ENCODE measurements around the gene EGFR.

The EGFR gene

DNA sequence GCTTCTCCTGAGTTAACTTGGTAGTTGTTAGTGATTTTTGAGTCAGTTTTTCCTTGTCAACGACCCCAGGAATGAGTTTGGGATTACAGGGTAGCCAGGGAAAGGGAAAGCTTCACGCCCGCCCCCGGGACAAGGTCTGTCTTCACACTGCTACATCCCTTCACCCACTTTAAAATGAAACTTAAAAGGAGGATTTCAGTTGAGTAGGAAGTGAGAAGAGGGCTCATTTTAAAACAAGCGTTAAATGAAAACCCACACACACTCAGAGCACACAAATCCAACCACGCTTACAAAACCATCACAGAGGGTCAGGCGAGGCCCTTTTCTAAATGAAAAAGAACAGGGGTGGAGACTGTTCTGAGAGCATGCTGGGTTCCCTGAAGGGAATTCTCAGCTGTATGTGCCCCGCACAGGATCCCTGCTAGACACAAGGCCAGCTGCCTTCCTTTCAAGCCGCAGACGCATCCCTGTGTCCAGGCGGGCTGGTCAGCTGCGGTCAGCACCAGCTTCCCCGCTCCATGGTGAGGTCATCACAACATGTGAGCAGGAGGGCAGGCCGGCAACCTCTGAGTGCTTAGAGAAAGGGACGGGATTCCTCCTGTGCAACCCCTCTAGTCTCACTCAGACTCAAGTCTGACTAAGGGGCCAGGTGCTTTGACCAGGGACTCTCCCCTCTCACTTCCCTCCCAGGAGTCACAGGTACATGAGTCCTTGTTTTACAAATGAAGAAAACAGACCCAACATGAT lies 111.8 kb downstream of the EGFR start:
- DNase-seq = no peak

DNA sequence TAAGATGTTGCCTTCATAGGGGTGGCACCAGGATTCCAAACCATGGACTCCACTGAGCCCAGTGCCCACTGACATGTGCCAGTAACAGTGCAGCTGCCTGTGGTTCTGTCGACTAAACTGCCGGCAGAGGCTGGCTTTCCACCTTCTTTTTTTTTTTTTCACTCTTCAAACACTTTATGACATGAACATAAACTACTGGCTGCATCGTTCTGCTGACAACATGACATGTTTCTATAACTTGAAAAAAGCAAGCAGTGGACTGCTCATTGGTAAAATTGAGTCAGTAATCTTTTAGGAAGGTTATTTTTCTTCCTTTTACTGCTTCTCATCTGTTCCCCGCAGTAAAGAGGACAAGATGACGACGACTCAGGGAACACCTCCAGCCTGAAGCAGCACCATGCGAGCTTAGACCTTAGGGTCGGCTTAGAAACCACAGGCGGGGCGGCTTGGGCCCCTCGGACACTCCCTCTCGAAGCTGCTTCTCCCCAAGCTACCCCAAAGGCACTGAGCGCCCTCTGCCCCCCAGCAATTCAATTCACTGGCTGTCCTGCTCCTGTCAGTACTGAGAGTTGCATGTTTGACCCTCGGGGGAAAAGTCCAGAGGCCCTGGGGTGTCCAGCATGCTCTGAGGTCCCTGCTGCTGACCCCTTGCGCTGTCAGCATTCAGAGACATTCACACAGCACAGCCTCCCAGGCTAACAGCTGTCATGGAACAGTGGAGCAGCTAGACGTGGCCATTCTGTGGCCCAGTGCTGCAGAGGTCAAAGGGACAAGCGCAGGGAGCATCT lies 112.5 kb downstream of the EGFR start:
- DNase-seq = no peak

DNA sequence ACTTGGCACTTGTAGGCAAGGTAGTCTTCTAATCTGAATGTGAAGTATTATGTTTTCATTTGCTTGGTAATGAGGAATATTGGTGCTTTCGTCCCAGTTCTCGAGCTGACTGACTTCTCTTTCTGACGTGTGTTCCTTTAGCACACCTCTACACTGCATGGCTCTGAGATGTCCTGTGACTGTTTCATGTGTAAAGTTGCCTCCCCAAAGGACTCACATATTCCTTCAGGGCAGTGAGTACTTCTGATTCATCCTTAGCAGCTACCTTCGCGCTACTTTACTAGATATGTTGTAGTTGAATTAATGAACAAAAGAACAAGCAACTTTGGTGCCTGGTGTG lies 113.7 kb downstream of the EGFR start:
- no peak for DNase-seq

DNA sequence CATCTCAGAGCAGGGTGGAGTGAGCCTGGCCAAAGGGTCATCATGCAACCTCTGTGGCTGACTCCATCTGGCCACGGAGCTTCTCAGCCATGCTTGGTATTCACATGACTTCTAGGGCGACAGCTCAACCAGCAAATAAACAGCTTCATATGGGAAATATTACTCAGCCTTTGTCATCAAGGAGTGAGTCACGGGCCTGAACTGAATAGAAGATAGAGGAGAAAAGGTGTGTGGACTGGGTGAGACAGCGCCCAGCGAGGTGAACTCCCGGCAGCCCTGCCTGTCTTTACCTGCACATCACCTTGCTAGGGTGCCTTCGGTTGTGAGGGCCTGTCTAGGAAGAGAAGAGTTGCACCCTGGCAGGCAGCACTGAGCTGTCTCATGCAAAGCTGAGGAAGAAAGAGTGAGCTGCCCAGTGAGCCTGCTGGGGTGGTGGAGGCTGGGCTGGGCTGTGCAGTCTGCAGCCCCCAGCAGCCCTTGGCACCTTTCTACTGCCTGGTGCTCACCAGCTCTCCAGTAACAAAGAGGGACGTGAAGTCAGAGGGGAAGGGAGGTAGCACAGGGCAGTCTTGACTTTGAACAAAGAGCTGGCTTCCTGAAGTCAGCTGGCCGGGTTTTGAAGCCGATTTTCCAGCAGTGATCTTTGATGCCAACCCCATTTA lies 114.2 kb downstream of the EGFR start:
- no peak for DNase-seq

DNA sequence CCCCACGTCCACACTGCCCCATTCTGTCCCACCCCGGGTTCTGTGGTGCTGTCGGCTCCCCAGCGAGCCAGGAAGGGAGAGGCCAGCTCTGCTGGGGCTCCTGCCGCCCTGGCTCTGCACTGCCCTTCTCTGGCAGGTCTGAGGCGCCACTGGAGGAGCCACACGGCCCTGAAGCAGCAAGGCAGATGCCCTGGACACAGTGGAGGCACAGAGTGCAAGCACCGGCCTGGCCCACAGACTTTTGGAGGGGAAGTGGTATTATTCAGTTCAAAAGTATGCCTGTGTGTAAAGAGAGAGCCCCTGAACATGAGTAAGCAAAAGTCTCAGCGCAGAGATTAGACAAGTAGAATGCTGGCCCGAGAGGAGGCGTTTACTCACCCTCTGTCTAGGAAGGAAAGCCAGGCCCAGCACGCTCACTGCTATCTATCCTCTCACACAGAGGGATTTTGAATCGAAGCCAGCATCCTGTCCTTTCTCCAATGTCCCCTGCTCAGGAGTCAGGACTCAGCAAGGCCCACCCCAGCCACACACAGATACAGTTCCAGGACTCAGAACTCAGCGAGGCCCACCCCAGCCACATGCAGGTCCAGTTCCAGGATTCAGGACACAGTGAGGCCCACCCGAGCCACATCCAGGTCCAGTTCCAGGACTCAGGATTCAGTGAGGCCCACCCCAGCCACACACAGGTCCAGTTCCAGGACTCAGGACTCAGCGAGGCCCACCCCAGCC lies 115.0 kb downstream of the EGFR start:
- no peak for DNase-seq

DNA sequence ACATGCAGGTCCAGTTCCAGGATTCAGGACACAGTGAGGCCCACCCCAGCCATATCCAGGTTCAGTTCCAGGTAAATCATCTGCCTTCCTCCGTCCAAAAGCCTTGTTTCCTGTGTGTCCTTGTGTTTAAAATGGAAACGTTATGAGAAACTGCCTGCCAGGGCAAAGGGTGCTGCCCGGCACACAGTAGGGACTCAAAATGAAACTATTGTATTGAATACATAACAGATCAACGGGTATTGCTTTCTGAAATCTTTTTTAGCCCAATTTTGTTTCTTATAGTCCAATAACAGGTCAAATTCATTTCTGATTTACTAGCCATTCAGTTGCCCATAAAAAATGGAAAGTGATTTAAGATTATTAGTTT lies 115.5 kb downstream of the EGFR start:
- DNase-seq = no peak

DNA sequence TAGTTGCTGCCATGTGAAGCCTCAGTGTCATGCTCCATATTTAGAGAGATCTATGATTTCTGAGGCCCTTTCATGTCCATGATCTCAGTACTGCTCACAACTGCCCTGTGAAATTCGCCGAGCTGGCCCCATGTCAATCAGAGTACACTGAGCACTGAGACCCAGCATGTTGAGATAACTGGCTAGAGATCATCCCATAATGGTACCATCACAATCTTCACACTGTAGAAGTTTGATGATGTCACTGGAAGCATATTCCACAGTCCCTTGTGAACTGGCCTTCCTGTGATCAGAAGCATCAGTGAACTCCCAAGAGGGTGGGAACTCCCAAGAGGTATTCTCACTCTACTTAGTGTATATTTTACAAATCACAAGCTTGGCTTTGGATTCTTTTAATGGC lies 116.0 kb downstream of the EGFR start:
- no peak for DNase-seq

DNA sequence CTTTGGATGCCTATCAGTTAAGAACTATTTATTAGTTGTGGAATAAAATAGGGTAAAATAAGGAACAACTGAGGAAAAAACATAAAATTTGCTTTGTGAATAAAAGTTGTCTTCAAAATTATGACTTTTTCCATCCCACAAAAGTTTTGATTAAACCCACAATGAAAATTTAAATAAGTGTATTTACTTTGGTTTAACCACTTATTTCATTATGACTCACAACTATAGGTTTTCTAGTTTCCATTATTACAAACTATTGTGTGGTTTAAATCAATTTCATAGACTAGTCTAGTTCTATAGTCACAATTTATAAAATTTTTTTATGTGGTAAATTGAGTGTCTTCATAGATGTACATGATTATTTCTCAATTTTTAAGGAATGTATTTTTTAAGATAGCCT lies 116.6 kb downstream of the EGFR start:
- DNase-seq = no peak

DNA sequence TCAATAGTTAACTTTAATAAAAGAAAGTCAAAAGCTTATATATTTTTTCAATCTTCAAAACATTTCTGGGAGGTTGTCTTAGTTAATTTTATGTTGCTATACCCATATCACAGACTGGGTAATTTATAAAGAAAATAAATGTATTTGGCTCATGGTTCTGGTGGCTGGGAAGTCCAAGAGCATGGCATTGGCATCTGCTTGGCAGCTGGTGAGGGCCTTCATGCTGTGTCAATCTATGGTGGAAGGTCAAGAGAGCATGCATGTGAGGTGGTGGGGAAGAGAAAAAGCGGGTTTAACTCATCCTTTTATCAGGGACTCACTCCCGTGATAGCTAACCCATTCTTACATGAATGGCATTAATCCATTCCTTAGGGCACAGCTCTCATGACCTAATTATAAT lies 119.8 kb downstream of the EGFR start:
- no peak for DNase-seq

DNA sequence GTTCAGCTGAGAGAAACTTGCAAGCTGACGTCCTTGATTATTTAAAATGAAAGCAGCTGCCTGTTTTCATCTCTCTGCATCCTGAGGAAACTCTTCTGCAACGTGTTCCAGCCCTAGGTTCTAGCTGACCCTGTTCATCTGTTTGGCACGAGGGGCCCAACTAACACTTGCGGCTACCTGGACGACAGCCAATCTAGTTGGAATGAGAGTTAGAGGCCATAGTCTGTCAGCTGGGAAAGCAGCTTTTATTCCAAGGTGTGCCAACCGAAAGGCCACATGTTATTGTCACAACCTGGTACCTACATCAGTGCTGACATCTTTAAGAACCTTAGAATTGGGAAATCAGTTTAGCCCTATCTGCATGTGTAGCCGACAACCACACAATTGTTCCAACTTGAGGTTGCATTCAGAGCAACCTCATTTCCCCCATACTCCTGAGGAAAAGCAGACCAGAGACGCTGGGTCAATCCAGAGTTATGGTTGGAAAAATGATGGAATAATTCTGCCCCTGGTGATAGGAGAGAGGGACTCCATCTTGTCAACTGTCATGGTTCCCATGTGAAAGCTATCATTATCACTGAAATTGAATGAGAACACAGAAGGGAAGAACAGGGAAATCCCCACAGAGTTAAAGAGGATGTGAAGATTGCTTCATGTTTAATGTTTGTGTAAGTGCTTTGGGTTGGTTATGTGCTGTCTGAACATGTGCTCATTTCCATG lies 121.6 kb downstream of the EGFR start:
- no peak for DNase-seq

DNA sequence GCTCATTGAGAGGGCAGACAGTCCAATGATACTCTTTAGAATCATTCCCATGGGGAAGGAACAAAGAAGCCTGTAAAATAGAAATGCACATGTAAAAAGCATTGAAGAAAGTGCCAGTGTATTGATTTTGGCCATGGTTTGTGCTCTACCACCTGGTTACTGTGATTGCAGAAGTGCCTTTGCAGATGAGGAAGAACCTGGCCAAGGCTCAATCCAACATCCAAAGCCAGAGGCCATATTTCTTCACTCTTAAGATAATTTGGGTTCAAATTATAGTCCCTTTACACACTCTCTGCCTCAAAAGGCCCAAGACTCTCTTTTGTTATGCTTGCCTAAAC lies 122.1 kb downstream of the EGFR start:
- no peak for DNase-seq

DNA sequence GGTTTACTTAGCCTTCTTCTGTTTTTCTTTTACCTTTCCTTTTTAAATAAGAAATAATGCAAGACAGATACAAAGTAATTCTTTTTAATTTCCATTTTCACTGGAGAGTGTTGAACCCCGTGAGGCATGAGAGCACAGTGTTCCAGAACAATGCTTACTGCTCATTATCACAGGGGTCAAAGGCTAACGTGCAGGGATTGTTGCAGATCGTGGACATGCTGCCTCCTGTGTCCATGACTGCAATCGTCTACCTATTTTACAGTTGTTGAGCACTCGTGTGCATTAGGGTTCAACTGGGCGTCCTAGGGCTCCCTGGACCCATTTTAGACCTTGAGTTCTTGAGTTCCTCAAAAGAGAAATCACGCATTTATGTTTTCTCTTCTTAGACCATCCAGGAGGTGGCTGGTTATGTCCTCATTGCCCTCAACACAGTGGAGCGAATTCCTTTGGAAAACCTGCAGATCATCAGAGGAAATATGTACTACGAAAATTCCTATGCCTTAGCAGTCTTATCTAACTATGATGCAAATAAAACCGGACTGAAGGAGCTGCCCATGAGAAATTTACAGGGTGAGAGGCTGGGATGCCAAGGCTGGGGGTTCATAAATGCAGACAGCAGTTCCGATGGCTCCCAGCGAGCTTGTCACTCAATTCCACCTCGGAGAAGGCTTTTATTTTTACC lies 124.2 kb downstream of the EGFR start:
- DNase-seq = no peak

DNA sequence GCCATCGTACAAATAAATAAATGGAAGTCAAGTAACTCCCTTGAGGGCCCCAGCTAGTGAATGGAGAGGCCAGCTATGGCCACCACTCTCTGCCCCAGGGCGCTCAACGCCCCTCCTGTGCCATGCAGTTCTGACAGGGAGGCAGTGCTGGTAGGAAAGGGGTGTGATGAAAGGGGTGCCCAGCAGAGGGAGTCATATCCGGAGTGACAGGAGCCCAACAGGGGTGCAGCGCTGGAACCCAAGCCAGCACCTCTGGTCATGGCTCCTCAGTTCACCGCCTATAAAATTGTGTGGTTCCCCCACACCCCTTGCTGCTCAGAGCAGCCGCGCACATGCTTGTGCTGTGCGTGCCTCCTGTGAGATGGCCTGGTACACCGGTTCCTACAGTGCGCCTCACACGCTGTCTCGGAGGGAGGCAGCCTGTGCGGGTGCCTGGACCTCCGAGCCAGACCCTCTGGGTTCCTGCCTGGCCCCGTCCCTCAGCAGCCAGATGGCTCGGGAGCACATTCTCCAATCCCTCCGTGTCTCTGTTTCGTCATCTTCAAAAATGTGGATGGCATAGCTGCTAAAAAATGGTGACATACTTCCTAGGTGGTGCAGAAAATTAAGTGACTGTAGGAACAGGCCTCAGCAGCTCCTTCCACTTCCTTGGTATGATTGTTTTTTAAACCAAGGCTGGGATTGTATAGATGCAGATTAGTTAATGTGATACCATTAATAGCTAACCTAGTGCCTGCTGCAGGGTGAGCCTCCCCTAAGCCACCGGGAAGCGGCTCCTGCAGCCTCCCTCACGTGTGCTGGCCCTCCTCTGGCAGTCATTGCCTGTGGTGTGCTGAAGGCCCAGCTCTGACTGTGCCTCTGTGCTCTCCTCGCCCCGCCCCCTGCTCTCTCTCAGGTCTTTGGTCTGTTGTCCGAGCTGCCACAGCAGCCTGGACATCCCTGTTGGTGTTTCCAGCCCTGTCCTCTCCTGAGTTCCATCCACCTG lies 125.8 kb downstream of the EGFR start:
- DNase-seq = no peak

DNA sequence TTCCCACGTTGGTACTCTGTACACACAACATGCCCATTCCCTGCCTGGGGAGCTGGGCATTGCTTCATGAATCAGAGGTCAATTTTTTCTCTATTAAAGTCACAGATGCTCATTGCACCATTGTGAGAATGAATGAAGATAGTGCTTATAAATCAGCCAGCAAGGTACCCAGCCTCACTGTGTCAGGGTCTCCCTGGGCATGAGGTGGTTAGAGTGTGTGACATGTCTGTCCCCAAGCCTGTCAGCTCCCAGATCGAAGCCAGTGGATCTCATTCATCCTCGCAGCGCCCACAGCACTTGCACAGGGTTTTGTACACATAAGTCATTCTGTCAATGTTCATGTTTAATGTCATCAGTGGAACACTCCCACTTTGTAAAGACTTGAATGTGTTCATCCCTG lies 126.8 kb downstream of the EGFR start:
- DNase-seq = no peak

DNA sequence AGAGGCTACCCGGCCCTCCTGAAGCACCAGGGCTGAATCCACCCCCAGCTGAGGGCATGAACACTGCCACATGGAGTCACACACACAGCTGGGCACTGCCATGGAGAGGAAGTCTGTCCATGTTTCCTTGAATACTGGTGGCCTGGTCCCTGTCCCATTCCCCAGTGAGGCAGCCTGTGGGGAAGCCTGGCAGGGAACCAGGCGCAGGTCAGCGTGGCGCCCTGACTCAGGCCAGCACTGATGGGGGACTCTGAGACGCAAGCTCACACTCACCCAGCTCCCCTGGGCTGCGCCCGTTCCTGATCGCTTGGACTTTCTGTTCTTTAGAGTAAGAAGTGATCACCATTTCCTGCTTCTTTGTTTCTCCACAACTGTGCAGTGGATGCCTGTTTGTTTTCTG lies 128.3 kb downstream of the EGFR start:
- no peak for DNase-seq

DNA sequence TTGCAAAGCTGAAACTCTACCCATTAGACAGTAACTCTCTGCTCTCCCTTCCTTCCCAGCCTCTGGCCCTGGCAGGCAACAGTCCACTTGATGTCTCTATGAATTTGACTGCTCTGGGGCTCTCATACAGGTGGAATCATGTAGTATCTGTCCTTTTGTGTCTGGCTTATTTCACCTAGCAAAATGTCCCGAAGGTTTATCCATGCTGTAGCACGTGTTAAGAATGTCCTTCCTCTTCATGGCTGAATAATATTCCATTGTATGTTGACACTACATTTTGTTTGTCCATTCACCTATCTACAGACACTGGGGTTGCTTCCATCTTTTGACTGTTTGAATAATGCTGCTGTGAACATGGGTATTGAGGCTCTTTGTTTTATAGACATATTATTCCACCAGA lies 128.9 kb downstream of the EGFR start:
- DNase-seq = no peak

DNA sequence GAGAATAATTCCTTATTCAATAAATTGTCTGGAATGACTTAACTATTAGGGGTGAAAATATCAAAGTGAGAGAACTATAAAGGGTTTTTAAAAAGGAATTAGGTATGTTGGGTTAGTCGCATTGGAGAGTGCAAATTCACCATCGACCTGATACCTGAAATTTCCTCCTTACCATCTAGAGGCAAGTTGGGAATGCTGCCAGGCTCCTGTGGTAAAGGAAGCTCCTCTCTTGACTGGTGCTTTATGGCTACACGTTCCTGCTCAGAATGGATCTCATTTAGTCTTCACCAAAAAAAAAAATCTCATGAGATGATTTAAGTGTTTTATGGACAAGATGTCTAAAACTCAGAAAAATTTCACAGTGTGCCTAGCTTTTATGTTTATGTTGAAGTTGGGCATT lies 129.8 kb downstream of the EGFR start:
- no peak for DNase-seq

DNA sequence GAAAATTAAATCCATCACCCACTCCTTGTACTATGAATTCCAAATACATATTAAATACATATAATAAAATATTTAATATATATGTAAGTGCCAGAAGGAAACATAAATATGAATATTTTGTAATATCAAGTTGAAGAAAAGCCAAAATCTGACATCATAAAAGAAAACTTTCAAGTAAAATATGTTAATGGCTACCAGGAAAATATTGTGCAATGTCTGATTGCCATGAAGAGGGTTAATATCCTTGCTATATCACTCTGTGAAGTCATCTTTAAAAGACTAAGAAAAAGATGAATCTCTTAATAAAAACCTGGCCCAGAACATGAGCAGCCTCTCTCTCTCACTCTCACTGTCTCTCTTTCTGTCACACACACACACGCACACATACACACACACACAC lies 130.2 kb downstream of the EGFR start:
- DNase-seq = no peak

DNA sequence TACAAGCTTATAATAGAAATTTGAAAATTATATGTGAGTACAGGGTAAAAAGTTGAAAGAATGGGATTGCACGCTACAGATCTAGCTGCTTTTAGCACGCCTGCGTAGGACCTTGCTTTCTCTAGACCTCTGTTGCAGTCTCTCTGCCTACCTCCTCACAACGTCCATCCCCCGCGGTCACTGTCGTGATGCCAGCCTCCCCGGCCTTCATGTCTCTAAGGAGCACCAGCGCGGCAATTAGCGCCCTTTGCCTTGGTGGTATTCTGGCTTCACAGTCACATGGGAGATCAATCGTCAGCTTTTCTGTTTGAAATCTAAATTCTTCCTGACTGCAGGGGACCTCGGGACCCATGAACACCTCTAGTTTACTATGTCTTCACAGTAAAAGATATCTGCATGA lies 131.3 kb downstream of the EGFR start:
- DNase-seq = no peak

DNA sequence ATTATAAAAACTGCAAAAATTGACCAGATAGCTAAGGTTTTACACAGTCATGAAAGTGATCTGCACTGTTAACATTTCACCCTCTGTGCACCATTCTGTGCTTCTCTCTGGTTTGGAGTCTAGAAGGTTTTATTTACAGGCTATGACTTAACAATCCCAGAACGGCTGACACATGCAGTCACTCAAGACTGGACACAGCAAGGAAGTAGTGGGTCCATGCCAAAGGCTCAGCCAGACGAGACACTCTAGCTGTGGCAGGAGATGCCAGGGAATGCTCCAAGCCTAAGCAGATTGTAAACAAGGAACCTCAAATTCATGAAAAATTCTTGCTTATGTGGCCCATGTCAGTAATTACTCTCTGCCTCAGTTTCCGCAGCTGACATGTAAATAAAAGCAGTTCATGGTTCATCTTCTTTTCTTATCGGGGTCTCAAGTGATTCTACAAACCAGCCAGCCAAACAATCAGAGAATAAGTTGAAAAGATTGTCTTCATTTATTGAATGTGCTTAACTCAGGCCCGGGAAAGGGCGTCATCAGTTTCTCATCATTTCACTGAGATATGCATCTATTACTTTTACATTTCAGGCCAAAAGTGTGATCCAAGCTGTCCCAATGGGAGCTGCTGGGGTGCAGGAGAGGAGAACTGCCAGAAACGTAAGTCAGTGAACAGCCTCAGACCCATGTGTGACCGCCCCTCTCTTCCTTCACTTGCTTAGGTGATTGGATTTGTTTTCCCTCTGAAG lies 132.1 kb downstream of the EGFR start:
- DNase-seq = no peak
